Upper lobe of left lung (tissue), 4 donors: ENCODE measurements around the gene C19orf25.

Experiments used
- CTCF ChIP-seq, 6 experiments: fragments of 450-650 bp in 4 of 6; fragments of 200-600 bp in 2 of 6; sonication (generic) in 2 of 6; IDR thresholded peaks; one replicate each; pipeline ENCODE4 v1.5.1; 2016 to 2019; ENCODE audit warnings: antibody characterized with exemption in 6 of 6
- EP300 ChIP-seq, 4 donors: sonication (generic); formaldehyde crosslinking; IDR thresholded peaks; one replicate each; pipeline ENCODE4 v1.5.1; 2017; ENCODE audit warnings: antibody characterized with exemption in 4 of 4, control low read depth in 2 of 4
- POLR2A ChIP-seq, 4 donors: fragments of 450-650 bp; IDR thresholded peaks; one replicate each; pipeline ENCODE4 v1.5.1; 2016 to 2017; ENCODE audit warnings: antibody characterized with exemption in 4 of 4, mild to moderate bottlenecking in 2 of 4
- POLR2AphosphoS5 ChIP-seq, 2 donors: sonication (generic); formaldehyde crosslinking; IDR thresholded peaks; one replicate each; pipeline ENCODE4 v1.5.1; 2017; ENCODE audit warnings: antibody characterized with exemption in 2 of 2

GRCh38 chr19:1470055-1470304 is 9.0 kb downstream of the C19orf25 start:
- no peak for TF ChIP-seq POLR2AphosphoS5 (IDR thresholded peaks at IDR 0.05)
- TF ChIP-seq CTCF (IDR thresholded peaks at IDR 0.05) = no peak
- no peak for TF ChIP-seq POLR2A (IDR thresholded peaks at IDR 0.05)
- no peak for TF ChIP-seq EP300 (IDR thresholded peaks at IDR 0.05)
